H1 (cell line): ENCODE results near the gene DENND2A. TPM values are rescaled to one million over a fixed set of nuclear protein-coding genes. Genes with fewer than 3 reads are reported as not detected.

Source experiments
- BACH1 ChIP-seq: IDR thresholded peaks from 2 replicates; pipeline ENCODE4 v1.6.1; 2012; ENCODE audit warnings: low read length, improper control_type of control experiment
- FOSL1 ChIP-seq: IDR thresholded peaks from 2 replicates; pipeline ENCODE4 v1.6.1; 2011; ENCODE audit warnings: mild to moderate bottlenecking, low read depth, low read length, moderate library complexity; ENCODE audit not compliant: insufficient read depth
- GTF2F1 ChIP-seq: IDR thresholded peaks from 2 replicates; pipeline ENCODE4 v1.6.1; 2012; ENCODE audit warnings: low read depth, low read length, improper control_type of control experiment, borderline replicate concordance
- HDAC2 ChIP-seq, 2 experiments: fragments of 300-600 bp in 1 of 2; sonication (generic) in 1 of 2; IDR thresholded peaks; 2 replicates each; pipeline ENCODE4 v1.6.1; 2011 to 2012; ENCODE audit warnings: low read depth in 2 of 2, low read length in 2 of 2, mild to moderate bottlenecking in 2 of 2, moderate library complexity in 2 of 2, borderline replicate concordance in 1 of 2, inconsistent platforms in 1 of 2
- NANOG ChIP-seq: IDR thresholded peaks from 2 replicates; pipeline ENCODE4 v1.6.1; 2011; ENCODE audit warnings: low read length, low read depth, mild to moderate bottlenecking, inconsistent platforms; ENCODE audit not compliant: insufficient read depth, poor library complexity, severe bottlenecking
- SUZ12 ChIP-seq: fragments of 200-600 bp; sonication (generic); IDR thresholded peaks from 2 replicates; pipeline ENCODE4 v1.6.1; 2012; ENCODE audit warnings: mild to moderate bottlenecking, inconsistent platforms, low read length, moderate library complexity, mixed read lengths
- TAF1 ChIP-seq: IDR thresholded peaks from 2 replicates; pipeline ENCODE4 v1.6.1; 2011; ENCODE audit warnings: mild to moderate bottlenecking, low read depth, low read length
- TAF7 ChIP-seq: optimal IDR thresholded peaks from 2 replicates; pipeline ENCODE3; 2011; ENCODE audit warnings: low read depth, mild to moderate bottlenecking, inconsistent platforms, low read length, moderate library complexity, borderline replicate concordance
- TBP ChIP-seq: IDR thresholded peaks from 2 replicates; pipeline ENCODE4 v1.6.1; 2011; ENCODE audit warnings: low read depth, low read length, improper control_type of control experiment
- polyA plus RNA-seq, 7 experiments: library from polyadenylated mRNA; depleted of rRNA in 3 of 7; stranded (reverse) in 5 of 7; unstranded in 2 of 7; fragments of >200 nt in 5 of 7; fragments of 200-250 nt in 2 of 7; gene quantifications; 1 replicate in 5 of 7; 2 replicates in 1 of 7; 4 replicates in 1 of 7; pipeline versions ENCODE4 v1.2.1 to v1.2.3, GENCODE V29; 2011 to 2013; ENCODE audit warnings: missing spikeins in 2 of 7, mixed read lengths in 2 of 7
- total RNA-seq: library from RNA; stranded (reverse); fragmentation: NEBNext Ultra II Directional; extraction: Animal tissue kit (Norgen Biotek cat#: 25700); gene quantifications from 2 replicates; pipeline ENCODE4 v1.2.1, GENCODE V29; 2021
- TF ChIP-seq, protein P1 (sequence below): fragments of 300-600 bp; sonication (generic); IDR thresholded peaks from 2 replicates; pipeline ENCODE4 v1.7.1; 2012; ENCODE audit warnings: low read length, moderate library complexity, mild to moderate bottlenecking, inconsistent platforms; ENCODE audit not compliant: insufficient replicate concordance

DENND2A gene
- total and polyA plus RNA-seq, 2 of the 8 experiments (the other 6 are each of a cell fraction or from before 2014, with no cell fraction given) = 5.0 to 13.0 TPM

DNA sequence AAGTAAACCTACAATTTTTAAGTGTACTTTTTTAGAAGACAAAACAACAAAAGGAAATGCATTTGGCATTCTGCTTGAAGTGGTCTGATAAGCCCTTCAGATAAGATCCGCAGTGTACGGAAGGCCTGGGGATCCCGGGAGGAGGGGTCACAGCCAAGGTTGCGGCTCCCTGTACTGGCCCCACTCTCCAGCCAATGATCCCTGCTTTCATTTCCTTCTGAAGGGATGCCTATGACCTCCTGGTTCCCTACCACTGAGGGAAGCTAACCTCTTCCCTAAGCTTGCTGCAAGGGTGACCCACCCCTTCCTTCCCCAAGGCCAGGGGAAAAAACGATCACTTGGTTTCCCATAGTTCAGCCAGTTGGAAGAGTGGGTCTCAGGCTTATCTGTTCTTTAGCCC, 5.3 kb downstream of the DENND2A start (continued):
- TF ChIP-seq, protein P1, sequence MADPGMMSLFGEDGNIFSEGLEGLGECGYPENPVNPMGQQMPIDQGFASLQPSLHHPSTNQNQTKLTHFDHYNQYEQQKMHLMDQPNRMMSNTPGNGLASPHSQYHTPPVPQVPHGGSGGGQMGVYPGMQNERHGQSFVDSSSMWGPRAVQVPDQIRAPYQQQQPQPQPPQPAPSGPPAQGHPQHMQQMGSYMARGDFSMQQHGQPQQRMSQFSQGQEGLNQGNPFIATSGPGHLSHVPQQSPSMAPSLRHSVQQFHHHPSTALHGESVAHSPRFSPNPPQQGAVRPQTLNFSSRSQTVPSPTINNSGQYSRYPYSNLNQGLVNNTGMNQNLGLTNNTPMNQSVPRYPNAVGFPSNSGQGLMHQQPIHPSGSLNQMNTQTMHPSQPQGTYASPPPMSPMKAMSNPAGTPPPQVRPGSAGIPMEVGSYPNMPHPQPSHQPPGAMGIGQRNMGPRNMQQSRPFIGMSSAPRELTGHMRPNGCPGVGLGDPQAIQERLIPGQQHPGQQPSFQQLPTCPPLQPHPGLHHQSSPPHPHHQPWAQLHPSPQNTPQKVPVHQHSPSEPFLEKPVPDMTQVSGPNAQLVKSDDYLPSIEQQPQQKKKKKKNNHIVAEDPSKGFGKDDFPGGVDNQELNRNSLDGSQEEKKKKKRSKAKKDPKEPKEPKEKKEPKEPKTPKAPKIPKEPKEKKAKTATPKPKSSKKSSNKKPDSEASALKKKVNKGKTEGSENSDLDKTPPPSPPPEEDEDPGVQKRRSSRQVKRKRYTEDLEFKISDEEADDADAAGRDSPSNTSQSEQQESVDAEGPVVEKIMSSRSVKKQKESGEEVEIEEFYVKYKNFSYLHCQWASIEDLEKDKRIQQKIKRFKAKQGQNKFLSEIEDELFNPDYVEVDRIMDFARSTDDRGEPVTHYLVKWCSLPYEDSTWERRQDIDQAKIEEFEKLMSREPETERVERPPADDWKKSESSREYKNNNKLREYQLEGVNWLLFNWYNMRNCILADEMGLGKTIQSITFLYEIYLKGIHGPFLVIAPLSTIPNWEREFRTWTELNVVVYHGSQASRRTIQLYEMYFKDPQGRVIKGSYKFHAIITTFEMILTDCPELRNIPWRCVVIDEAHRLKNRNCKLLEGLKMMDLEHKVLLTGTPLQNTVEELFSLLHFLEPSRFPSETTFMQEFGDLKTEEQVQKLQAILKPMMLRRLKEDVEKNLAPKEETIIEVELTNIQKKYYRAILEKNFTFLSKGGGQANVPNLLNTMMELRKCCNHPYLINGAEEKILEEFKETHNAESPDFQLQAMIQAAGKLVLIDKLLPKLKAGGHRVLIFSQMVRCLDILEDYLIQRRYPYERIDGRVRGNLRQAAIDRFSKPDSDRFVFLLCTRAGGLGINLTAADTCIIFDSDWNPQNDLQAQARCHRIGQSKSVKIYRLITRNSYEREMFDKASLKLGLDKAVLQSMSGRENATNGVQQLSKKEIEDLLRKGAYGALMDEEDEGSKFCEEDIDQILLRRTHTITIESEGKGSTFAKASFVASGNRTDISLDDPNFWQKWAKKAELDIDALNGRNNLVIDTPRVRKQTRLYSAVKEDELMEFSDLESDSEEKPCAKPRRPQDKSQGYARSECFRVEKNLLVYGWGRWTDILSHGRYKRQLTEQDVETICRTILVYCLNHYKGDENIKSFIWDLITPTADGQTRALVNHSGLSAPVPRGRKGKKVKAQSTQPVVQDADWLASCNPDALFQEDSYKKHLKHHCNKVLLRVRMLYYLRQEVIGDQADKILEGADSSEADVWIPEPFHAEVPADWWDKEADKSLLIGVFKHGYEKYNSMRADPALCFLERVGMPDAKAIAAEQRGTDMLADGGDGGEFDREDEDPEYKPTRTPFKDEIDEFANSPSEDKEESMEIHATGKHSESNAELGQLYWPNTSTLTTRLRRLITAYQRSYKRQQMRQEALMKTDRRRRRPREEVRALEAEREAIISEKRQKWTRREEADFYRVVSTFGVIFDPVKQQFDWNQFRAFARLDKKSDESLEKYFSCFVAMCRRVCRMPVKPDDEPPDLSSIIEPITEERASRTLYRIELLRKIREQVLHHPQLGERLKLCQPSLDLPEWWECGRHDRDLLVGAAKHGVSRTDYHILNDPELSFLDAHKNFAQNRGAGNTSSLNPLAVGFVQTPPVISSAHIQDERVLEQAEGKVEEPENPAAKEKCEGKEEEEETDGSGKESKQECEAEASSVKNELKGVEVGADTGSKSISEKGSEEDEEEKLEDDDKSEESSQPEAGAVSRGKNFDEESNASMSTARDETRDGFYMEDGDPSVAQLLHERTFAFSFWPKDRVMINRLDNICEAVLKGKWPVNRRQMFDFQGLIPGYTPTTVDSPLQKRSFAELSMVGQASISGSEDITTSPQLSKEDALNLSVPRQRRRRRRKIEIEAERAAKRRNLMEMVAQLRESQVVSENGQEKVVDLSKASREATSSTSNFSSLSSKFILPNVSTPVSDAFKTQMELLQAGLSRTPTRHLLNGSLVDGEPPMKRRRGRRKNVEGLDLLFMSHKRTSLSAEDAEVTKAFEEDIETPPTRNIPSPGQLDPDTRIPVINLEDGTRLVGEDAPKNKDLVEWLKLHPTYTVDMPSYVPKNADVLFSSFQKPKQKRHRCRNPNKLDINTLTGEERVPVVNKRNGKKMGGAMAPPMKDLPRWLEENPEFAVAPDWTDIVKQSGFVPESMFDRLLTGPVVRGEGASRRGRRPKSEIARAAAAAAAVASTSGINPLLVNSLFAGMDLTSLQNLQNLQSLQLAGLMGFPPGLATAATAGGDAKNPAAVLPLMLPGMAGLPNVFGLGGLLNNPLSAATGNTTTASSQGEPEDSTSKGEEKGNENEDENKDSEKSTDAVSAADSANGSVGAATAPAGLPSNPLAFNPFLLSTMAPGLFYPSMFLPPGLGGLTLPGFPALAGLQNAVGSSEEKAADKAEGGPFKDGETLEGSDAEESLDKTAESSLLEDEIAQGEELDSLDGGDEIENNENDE = no peak
- TF ChIP-seq BACH1 (no peak), HDAC2 (IDR thresholded peaks at IDR 0.05; ENCODE audit: borderline replicate concordance in 1 of 2, low read depth in 2 of 2, low read length in 2 of 2) (no peak), GTF2F1 (no peak), SUZ12 (no peak), FOSL1 (no peak), NANOG (no peak), TAF7 (no peak), TAF1 (no peak), TBP (no peak)
